A549 (cell line): Measurements from ENCODE around the gene CCDC138. TPM values are rescaled to one million over a fixed set of nuclear protein-coding genes. Genes with fewer than 3 reads are reported as not detected.

ENCODE experiments used
- ATAC-seq, 2 experiments: fragments of 200-7000 bp in 1 of 2; fragments of >200 bp in 1 of 2; cut with Nextera tagmentation in 1 of 2; cut with Tn5 transposase in 1 of 2; 3 replicates each; pipeline versions ENCODE4 v1.8.0 to v1.9.1; 2018 to 2020; ENCODE audit warnings: mild to moderate bottlenecking in 1 of 2, moderate library complexity in 1 of 2
- CTCF ChIA-PET: fragments of 300-600 bp; sonication (Branson Sonifier 250); formaldehyde crosslinking; extraction: SDS; loops from one replicate; lab custom pipeline; 2021; ENCODE audit warnings: antibody characterized with exemption, inconsistent platforms; lab: Yijun Ruan, JAX
- POLR2A ChIA-PET: fragments of 350-600 bp; formaldehyde crosslinking; extraction: SDS; loops from one replicate; lab custom pipeline; 2021; ENCODE audit warnings: antibody characterized with exemption, inconsistent platforms; lab: Yijun Ruan, JAX
- DNase-seq, 2 experiments: peaks; one replicate each; pipeline versions ENCODE4 v3.0.0 to v3.0.0-alpha.2; 2011 to 2016; ENCODE audit warnings: low read depth in 1 of 2, low spot score in 1 of 2
- FAIRE-seq: peaks from 2 replicates; lab custom pipeline; 2011; peaks lifted over from hg19 to GRCh38; lab: Jason Lieb, UNC
- H3K27ac ChIP-seq, 2 experiments: fragments of >200 bp; sonication (Bioruptor Twin); formaldehyde crosslinking; 3 replicates each; pipeline ENCODE4 v1.5.1; 2016 to 2017
- H3K4me1 ChIP-seq: fragments of >200 bp; sonication (Bioruptor Twin); formaldehyde crosslinking; 3 replicates; pipeline ENCODE4 v1.6.1; 2016
- H3K4me2 ChIP-seq: fragments of >200 bp; sonication (Bioruptor Twin); formaldehyde crosslinking; 3 replicates; pipeline ENCODE4 v1.6.1; 2016
- H3K4me3 ChIP-seq: fragments of >200 bp; sonication (Bioruptor Twin); formaldehyde crosslinking; 3 replicates; pipeline ENCODE4 v1.5.1; 2016
- H3K9me3 ChIP-seq: fragments of >200 bp; sonication (Bioruptor Twin); formaldehyde crosslinking; 3 replicates; pipeline ENCODE4 v1.6.1; 2016
- CHD2 ChIP-seq: fragments of 150-350 bp; IDR thresholded peaks from 2 replicates; pipeline ENCODE4 v1.6.1; 2014; ENCODE audit warnings: low read length; ENCODE audit not compliant: partially characterized antibody
- CTCF ChIP-seq: fragments of >200 bp; sonication (Bioruptor Twin); formaldehyde crosslinking; IDR thresholded peaks from 3 replicates; pipeline ENCODE4 v1.5.1; 2016
- EHF ChIP-seq: fragments of 250-450 bp; sonication (Bioruptor Pico); IDR thresholded peaks from 2 replicates; pipeline ENCODE4 v1.5.0; 2020; ENCODE audit warnings: mild to moderate bottlenecking
- ELK1 ChIP-seq: fragments of 150-350 bp; IDR thresholded peaks from 2 replicates; pipeline ENCODE4 v1.6.1; 2014; ENCODE audit warnings: low read depth, mild to moderate bottlenecking, low read length
- FOXS1 ChIP-seq: fragments of 250-450 bp; sonication (Bioruptor Pico); IDR thresholded peaks from 2 replicates; pipeline ENCODE4 v1.5.0; 2020; ENCODE audit warnings: mild to moderate bottlenecking, moderate library complexity
- JUN ChIP-seq, 2 experiments: fragments of >200 bp; sonication (Bioruptor Twin); formaldehyde crosslinking; IDR thresholded peaks; 2 replicates in 1 of 2; 3 replicates in 1 of 2; pipeline ENCODE4 v1.6.1; 2016 to 2017
- KDM1A ChIP-seq: fragments of 200-600 bp; sonication (generic); IDR thresholded peaks from 2 replicates; pipeline ENCODE4 v1.6.1; 2016; ENCODE audit warnings: low read depth, mild to moderate bottlenecking
- MAX ChIP-seq: IDR thresholded peaks from 2 replicates; pipeline ENCODE4 v1.6.1; 2012
- MAZ ChIP-seq: fragments of 150-350 bp; IDR thresholded peaks from 2 replicates; pipeline ENCODE4 v1.6.1; 2014; ENCODE audit warnings: antibody characterized with exemption, low read depth, low read length, borderline replicate concordance
- PHF8 ChIP-seq: fragments of 200-600 bp; sonication (generic); IDR thresholded peaks from 2 replicates; pipeline ENCODE4 v1.6.1; 2016; ENCODE audit warnings: low read depth, mild to moderate bottlenecking, antibody characterized with exemption, moderate library complexity, borderline replicate concordance
- RARB ChIP-seq: fragments of 250-450 bp; sonication (Bioruptor Pico); IDR thresholded peaks from 2 replicates; pipeline ENCODE4 v1.8.0; 2021; ENCODE audit warnings: mild to moderate bottlenecking, moderate library complexity
- REST ChIP-seq: fragments of 200-600 bp; sonication (generic); IDR thresholded peaks from 2 replicates; pipeline ENCODE4 v1.6.1; 2016; ENCODE audit warnings: antibody characterized with exemption, mild to moderate bottlenecking, moderate library complexity
- RNF2 ChIP-seq: fragments of 200-600 bp; sonication (generic); IDR thresholded peaks from 2 replicates; pipeline ENCODE4 v1.6.1; 2016; ENCODE audit warnings: low read depth, mild to moderate bottlenecking, antibody characterized with exemption, moderate library complexity, borderline replicate concordance
- SREBF2 ChIP-seq: fragments of 450-650 bp; IDR thresholded peaks from 2 replicates; pipeline ENCODE4 v1.6.1; 2014; ENCODE audit warnings: mild to moderate bottlenecking, moderate library complexity
- USF2 ChIP-seq: fragments of 450-650 bp; IDR thresholded peaks from 2 replicates; pipeline ENCODE4 v1.6.1; 2014; ENCODE audit warnings: antibody characterized with exemption
- ZFP36 ChIP-seq: fragments of 450-650 bp; IDR thresholded peaks from 2 replicates; pipeline ENCODE4 v1.6.1; 2014; ENCODE audit warnings: borderline replicate concordance; ENCODE audit not compliant: partially characterized antibody
- WGBS: methylation state at CpG from one replicate; pipeline ENCODE4 v1.1.6; 2017; ENCODE audit errors: missing lambda C conversion rate; 5-methylcytosine and 5-hydroxymethylcytosine counted together
- polyA plus RNA-seq, 4 experiments: library from polyadenylated mRNA; depleted of rRNA in 3 of 4; stranded (reverse); fragments of >200 nt; fragmentation: RNase III in 1 of 4; extraction: RNeasy Plus Mini Kit Qiagen cat#74134 plus additional on column Dnase treatment in 1 of 4; gene quantifications; 2 replicates in 3 of 4; 3 replicates in 1 of 4; pipeline ENCODE4 v1.2.3, GENCODE V29; 2011 to 2017

Gene CCDC138
- polyA plus RNA-seq, 2 of the 4 experiments (the other 2 are of a cell fraction), result 9.7 to 13.0 TPM

- no peak overlapping the region for H3K27ac ChIP-seq
- H3K4me1 ChIP-seq, result no peaks in the 10 kb centered on the region
- WGBS, result 90% methylated on average over 3 of the region's 3 CpGs
- no peak for DNase-seq
- POLR2A ChIA-PET, result no interaction called here
- no peak for TF ChIP-seq ELK1
- no peak for TF ChIP-seq REST
- no peak for TF ChIP-seq ZFP36
- TF ChIP-seq KDM1A, result no peak
- no peak for TF ChIP-seq USF2
- no peak for TF ChIP-seq RNF2
- TF ChIP-seq RARB (CRISPR knock-in tag), result no peak
- no peak for TF ChIP-seq CTCF
- TF ChIP-seq EHF (CRISPR knock-in tag), result no peak
- no peak for TF ChIP-seq CHD2
- TF ChIP-seq MAZ, result no peak
- TF ChIP-seq, all 56 proteins: peak for 0
- H3K9me3 ChIP-seq, result no peaks in the 10 kb centered on the region
- FAIRE-seq, result no peak
- CTCF ChIA-PET, result no interaction called here
- H3K4me3 ChIP-seq, result no peak overlapping the region
- H3K4me2 ChIP-seq, result no peak overlapping the region
- ATAC-seq, result no peak
Observed at GRCh38 chr2:108776475-108776874, 10.1 kb upstream of the CCDC138 start.

- no peak for TF ChIP-seq MAX
- no peak for TF ChIP-seq PHF8
- TF ChIP-seq JUN (IDR thresholded peaks at IDR 0.05), result no peak
- TF ChIP-seq FOXS1 (CRISPR knock-in tag), result no peak
- no peak for TF ChIP-seq SREBF2
- TF ChIP-seq CHD2, result no peak
- Histone ChIP-seq H3K9me3 (no peaks in the 10 kb centered on the region), H3K4me3 (no peak overlapping the region), H3K4me2 (no peak overlapping the region), H3K4me1 (no peaks in the 10 kb centered on the region), H3K27ac (no peak overlapping the region)
- ChIA-PET CTCF (no interaction called here), POLR2A (no interaction called here)
- ATAC-seq, result no peak
- no peak for DNase-seq
- WGBS, result 95% methylated on average over 2 of the region's 2 CpGs
- FAIRE-seq, result no peak
Observed at GRCh38 chr2:108778857-108779256, 7.7 kb upstream of the CCDC138 start.
